K562 (cell line): ENCODE results near the gene NIFK.

Experiments
- TCFL5 ChIP-seq: fragments of 250-450 bp; sonication (Bioruptor Pico); conservative IDR thresholded peaks from 2 replicates; pipeline ENCODE4 v1.6.1; 2021; ENCODE audit warnings: mild to moderate bottlenecking, moderate library complexity, matching md5 sums
- TF ChIP-seq, protein P1 (sequence below), 3 experiments: IDR thresholded peaks in 2 of 3; conservative IDR thresholded peaks in 1 of 3; 2 replicates each; pipeline ENCODE4 v1.5.1; 2011 to 2012; ENCODE audit warnings: low read length in 3 of 3, mild to moderate bottlenecking in 3 of 3, control low read depth in 2 of 3, improper control_type of control experiment in 1 of 3, inconsistent platforms in 1 of 3, low read depth in 1 of 3, mixed read lengths in 1 of 3, moderate library complexity in 1 of 3; ENCODE audit not compliant: insufficient read depth in 2 of 3

- TF ChIP-seq, protein P1, sequence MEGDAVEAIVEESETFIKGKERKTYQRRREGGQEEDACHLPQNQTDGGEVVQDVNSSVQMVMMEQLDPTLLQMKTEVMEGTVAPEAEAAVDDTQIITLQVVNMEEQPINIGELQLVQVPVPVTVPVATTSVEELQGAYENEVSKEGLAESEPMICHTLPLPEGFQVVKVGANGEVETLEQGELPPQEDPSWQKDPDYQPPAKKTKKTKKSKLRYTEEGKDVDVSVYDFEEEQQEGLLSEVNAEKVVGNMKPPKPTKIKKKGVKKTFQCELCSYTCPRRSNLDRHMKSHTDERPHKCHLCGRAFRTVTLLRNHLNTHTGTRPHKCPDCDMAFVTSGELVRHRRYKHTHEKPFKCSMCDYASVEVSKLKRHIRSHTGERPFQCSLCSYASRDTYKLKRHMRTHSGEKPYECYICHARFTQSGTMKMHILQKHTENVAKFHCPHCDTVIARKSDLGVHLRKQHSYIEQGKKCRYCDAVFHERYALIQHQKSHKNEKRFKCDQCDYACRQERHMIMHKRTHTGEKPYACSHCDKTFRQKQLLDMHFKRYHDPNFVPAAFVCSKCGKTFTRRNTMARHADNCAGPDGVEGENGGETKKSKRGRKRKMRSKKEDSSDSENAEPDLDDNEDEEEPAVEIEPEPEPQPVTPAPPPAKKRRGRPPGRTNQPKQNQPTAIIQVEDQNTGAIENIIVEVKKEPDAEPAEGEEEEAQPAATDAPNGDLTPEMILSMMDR (IDR thresholded peaks at IDR 0.05 in 2 of 3, conservative IDR thresholded peaks at IDR 0.05 in 1 of 3; ENCODE audit: insufficient read depth in 2 of 3, low read depth in 1 of 3, low read length in 3 of 3): no peak
- no peak for TF ChIP-seq TCFL5
These were observed 20.5 kb downstream of the NIFK start for GRCh38 chr2:121716126-121716525.
